HTR-8/SVneo (cell line): ENCODE measurements around the gene TGFA.
"Not testable (repeated sequence)": the region's sequence is repeated elsewhere in the genome, so short reads cannot be mapped to it uniquely, and the experiment has no call there.

ENCODE experiments used
- DNase-seq: peaks from one replicate; pipeline ENCODE4 v3.0.0; 2011; ENCODE audit warnings: low spot score, mixed read lengths; ENCODE audit not compliant: insufficient read length
- FAIRE-seq: peaks from 2 replicates; lab custom pipeline; 2011; peaks lifted over from hg19 to GRCh38; lab: Jason Lieb, UNC

The TGFA gene

GRCh38 chr2:70469961-70470360, 83.7 kb downstream of the TGFA start:
- FAIRE-seq = no peak

GRCh38 chr2:70469435-70469834, 84.2 kb downstream of the TGFA start:
- FAIRE-seq (no peak), DNase-seq (no peak)

More at GRCh38 chr2:70469961-70470360, 83.7 kb downstream of the TGFA start:
- DNase-seq = no peak

- FAIRE-seq = no peak
Observed at GRCh38 chr2:70468878-70469277, 84.7 kb downstream of the TGFA start.

GRCh38 chr2:70467831-70468779, 85.5 kb downstream of the TGFA start:
- DNase-seq = no peak
- FAIRE-seq = no peak

More at GRCh38 chr2:70468878-70469277, 84.7 kb downstream of the TGFA start:
- no peak for DNase-seq

- FAIRE-seq = no peak
Observed at GRCh38 chr2:70467237-70467636, 86.4 kb downstream of the TGFA start.

GRCh38 chr2:70466647-70467046, 87.0 kb downstream of the TGFA start:
- not testable (repeated sequence) for DNase-seq, FAIRE-seq

More at GRCh38 chr2:70467237-70467636, 86.4 kb downstream of the TGFA start:
- DNase-seq = no peak

GRCh38 chr2:70463997-70464396, 89.6 kb downstream of the TGFA start:
- DNase-seq (no peak), FAIRE-seq (no peak)

- DNase-seq (no peak), FAIRE-seq (no peak)
Observed at GRCh38 chr2:70463581-70463980, 90.0 kb downstream of the TGFA start.

GRCh38 chr2:70461981-70462876, 91.4 kb downstream of the TGFA start:
- FAIRE-seq = no peak
- DNase-seq = no peak

- FAIRE-seq = no peak
- DNase-seq = no peak
Observed at GRCh38 chr2:70461414-70461813, 92.2 kb downstream of the TGFA start.

GRCh38 chr2:70460333-70460732, 93.3 kb downstream of the TGFA start:
- no peak for DNase-seq
- FAIRE-seq = no peak

- DNase-seq = no peak
- FAIRE-seq = no peak
Observed at GRCh38 chr2:70458661-70459060, 95.0 kb downstream of the TGFA start.

- no peak for FAIRE-seq
Observed at GRCh38 chr2:70456585-70457495, 96.8 kb downstream of the TGFA start.

GRCh38 chr2:70454936-70455544, 98.6 kb downstream of the TGFA start:
- no peak for DNase-seq
- no peak for FAIRE-seq

More at GRCh38 chr2:70456585-70457495, 96.8 kb downstream of the TGFA start:
- DNase-seq = no peak

GRCh38 chr2:70450641-70451250, 102.9 kb downstream of the TGFA start:
- DNase-seq = no peak
- no peak for FAIRE-seq

- no peak for DNase-seq
- FAIRE-seq = no peak
Observed at GRCh38 chr2:70448041-70448440, 105.6 kb downstream of the TGFA start.

GRCh38 chr2:70443726-70444125, 109.9 kb downstream of the TGFA start:
- no peak for FAIRE-seq
- no peak for DNase-seq

GRCh38 chr2:70443078-70443465, 110.6 kb downstream of the TGFA start:
- DNase-seq (no peak), FAIRE-seq (no peak)
